CD4-positive, alpha-beta T cell treated with Interleukin-6 at 100 ng/mL for 8 hours (primary cell): ENCODE results near the gene EFNA3.

Experiments
- DNase-seq: peaks from one replicate; pipeline ENCODE4 v3.0.0-alpha.2; 2020; ENCODE audit warnings: mixed read lengths, low spot score

Gene EFNA3

DNA sequence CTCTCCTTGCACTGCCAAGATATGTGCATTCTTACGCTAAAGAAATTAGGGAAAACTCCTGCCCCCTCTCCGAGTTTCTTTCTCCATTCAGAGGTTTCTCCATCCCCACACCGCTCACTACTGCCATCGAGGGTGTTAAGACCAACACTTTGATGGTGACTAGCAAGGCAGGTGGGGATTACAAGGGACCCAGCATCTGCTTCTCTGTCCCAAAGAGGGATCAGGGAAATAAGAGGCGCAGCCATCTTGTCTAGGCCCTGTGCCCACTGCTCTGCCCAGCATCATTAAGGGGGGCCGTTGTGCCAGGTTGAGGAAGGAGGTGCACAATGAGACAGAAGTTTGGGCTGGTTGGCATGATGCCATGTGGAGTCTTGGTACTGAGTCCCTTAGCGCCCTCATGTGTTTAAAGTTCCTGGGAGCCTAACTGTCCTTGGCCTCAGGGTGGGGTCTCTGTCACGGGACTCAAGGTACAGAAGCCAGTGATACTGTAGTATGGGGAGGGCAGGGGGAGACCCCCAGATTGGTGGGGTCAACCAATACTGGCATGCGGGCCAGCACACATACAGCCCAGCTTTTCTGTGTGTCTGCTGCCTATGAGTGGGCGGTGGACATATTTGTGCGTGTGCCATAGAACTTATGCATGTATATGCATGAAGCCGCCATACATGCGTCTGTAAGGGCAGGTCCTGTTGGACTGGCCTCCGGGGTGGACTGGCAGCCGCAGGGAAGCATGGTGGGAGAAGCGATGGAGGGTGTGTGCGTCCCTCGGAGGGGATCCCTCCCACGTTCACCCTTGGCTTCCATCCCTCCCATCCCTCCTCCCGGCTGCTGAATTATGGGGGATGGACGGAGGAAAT is 5.5 kb downstream of the EFNA3 start:
- DNase-seq, result no peak

DNA sequence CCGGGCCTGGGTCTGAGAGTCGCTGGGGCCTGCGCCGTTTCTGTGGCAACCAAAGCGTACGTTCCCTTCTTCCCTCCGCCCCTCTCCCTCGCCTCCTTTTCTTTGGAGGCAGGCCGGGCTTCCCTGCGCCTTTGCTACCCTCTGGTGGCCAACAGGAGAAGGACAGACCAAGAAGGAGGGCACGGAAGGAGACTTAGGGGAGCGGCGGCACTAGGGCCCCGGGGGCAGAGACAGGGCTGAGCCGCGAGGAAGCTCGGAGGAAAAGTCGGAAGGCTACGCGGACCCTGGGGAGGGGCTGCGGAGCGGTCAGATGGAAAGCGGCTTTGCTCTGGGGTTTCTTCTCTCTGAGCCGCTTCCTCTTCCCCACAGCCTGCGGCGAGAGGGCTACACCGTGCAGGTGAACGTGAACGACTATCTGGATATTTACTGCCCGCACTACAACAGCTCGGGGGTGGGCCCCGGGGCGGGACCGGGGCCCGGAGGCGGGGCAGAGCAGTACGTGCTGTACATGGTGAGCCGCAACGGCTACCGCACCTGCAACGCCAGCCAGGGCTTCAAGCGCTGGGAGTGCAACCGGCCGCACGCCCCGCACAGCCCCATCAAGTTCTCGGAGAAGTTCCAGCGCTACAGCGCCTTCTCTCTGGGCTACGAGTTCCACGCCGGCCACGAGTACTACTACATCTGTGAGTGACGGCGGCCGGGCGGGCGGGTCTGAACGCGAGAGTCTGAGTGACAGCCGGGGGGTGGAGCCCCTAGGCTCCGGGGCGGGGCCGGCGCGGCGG is 6.3 kb downstream of the EFNA3 start:
- DNase-seq, result peak; percentile 90

DNA sequence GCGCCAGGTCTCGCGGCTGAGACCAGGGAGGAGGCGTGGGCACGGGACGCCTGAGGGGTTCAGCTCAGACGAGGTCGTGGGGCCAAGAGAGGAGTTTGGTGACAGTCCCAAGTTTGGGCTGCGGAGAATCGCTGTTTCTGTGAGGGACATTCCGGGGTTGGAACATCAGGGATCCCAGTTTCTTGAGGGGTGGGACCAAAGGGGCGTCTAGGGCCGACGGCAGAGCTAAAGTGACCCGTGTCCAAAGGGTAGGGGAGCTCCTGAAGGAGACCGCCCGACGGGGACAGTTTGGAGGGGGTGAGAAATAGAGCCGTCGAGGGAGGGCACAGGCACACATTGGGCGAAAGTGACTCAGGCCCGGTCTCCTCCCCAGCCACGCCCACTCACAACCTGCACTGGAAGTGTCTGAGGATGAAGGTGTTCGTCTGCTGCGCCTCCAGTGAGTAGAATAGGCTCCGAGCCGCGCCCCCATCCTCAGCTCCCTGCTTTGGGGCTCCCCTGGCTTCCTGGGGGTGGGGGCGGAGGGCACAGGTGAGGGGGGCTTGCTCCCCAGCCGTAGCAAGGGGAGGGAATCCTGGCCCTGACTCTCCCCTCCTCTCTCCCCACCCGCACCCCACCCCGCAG is 7.0 kb downstream of the EFNA3 start:
- peak; percentile 67 for DNase-seq

DNA sequence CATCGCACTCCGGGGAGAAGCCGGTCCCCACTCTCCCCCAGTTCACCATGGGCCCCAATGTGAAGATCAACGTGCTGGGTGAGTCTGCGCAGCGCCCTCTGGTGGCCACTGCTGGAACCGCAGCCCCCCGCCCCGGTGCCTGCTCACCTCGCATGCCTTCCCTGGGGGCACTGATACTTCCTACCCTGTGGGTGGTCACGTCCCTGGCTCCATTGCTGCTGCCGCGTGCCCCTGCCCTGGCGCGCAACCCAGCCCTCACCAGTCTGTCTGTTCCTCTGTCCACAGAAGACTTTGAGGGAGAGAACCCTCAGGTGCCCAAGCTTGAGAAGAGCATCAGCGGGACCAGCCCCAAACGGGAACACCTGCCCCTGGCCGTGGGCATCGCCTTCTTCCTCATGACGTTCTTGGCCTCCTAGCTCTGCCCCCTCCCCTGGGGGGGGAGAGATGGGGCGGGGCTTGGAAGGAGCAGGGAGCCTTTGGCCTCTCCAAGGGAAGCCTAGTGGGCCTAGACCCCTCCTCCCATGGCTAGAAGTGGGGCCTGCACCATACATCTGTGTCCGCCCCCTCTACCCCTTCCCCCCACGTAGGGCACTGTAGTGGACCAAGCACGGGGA is 7.6 kb downstream of the EFNA3 start:
- DNase-seq, result peak; percentile 69

DNA sequence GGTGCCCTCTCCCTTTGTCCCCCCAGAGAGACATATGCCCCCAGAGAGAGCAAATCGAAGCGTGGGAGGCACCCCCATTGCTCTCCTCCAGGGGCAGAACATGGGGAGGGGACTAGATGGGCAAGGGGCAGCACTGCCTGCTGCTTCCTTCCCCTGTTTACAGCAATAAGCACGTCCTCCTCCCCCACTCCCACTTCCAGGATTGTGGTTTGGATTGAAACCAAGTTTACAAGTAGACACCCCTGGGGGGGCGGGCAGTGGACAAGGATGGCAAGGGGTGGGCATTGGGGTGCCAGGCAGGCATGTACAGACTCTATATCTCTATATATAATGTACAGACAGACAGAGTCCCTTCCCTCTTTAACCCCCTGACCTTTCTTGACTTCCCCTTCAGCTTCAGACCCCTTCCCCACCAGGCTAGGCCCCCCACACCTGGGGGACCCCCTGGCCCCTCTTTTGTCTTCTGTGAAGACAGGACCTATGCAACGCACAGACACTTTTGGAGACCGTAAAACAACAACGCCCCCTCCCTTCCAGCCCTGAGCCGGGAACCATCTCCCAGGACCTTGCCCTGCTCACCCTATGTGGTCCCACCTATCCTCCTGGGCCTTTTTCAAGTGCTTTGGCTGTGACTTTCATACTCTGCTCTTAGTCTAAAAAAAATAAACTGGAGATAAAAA is 8.4 kb downstream of the EFNA3 start:
- DNase-seq, result no peak

DNA sequence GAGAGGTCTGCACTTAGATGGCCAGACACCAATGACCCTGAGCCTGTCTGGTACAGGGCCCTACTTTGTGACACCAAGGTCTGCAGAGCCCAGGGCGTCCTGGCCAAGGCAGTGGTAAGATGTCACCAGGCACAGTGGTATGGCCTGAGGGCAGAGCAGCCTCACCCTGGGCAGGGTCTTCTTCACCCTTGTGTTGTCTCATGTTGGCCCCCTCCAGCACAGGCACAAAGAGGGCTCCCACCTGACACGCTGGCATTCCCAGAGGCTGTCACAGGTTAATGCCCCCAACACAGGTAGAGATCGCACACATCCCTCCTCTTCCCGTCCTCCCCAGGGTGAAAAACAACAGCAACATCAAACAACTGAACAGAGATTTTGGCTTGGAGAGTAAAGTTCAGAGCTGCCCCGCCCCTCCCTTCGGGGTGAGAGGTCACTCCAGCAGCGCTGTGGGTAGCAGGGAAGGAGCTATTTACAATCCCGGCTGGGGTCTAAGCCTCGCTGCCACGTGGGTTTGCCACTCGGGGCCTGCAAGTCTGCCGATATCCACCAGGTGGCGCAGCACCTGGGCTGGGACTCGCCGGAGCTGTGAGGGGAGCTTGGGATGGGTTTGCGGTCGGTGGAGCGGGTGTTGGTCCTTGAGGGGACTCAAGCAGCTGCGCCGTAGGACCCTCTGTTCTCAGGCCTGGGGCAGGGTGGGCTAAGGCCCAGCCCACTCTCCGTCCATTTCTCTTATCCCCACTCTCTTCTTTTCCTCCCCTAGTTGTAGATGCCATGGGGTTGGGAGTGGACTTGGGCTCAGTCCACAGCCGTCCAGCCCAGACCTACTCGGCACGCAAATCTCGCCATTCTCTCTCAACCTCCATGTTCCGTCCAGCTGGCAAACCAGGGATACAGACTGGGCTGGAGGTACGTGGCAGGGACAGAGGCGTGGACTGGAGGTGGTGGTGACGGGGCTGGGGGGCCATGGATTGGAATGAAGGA is 12.7 kb downstream of the EFNA3 start:
- peak; percentile 75 for DNase-seq

DNA sequence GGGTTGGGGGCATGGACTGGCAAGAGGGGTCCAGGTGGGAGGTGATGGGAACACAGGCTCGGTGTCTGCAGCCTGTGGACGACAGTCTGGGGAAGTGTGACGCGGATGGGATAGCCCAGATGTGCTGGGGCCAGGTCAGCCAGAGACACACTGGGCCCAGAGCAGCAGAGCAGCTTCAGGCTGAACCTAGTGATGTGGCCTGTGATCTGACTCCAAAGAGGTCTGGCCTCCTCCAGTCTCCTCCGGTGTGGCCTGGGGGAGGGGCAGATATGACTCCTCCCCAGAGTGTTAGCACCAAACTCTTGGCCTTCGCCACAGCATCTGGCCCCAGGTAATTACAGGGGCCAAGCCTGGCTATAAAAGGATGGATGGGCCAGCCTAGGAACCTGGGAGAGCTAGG is 13.5 kb downstream of the EFNA3 start:
- DNase-seq, result no peak

DNA sequence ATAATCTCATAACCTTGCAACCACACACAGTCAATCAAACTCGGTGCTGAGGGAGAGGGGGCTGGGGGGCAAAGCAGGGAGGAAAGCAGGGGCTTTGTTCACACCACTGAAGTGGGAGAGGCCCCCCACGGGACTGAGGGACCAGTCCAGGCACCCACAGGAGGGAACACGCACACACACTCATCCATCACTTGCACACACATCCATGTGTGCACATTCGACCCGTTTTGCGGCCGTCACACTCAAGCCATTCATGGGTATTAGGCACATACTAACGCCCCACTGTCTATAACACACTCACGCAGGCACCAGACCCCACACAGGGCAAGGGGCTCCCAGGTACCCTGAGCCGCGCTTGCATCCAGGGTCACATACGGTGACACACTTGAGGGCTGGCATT is 14.0 kb downstream of the EFNA3 start:
- no peak for DNase-seq

DNA sequence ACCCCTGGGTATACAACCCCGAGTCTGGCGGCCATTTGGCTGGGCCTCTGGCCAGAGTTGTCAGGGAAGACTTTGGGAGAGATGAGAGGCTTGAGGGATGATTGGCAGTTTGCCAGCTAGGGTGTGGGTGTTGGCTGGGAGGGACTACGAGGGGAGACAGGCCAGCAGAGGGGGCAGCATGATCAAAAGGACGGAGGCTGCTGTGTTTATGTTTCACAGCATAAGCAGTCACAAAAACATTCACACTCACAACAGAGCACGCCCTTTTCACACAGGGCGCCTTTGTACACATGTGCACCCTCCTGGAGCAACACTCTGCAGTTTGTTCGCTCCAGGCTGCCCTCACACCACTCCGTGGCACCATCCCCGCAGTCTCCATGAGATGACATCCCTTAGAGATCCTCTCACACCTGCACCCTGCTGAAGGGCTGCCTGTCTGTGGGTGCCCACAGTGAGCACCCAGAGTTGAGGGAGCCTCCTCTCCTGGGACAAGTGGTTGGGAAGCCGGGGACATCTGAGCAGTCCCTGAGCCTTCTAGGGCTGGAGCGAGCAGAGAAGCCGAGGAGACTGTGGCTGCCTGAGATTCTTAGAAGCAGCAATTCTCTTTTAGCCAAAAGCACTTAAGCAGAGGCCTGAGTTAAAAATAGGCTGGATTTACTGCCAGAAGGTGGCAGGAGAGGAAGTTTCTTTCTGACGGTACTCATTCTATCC is 15.4 kb downstream of the EFNA3 start:
- no peak for DNase-seq

DNA sequence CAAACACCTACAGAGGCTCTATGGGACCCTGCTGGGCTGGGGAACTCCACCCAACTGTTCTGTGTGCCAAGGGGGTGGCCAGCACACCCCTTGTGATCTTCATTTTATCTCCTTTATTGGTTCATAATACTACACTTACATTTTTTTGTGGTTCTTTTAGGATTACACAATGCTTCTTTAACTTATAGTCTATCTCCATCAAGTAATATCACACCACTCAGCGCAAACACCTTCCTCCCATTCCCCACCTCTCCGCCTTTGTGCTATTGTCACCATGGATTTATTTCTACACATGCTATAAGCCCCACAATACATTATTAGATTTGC is 15.9 kb downstream of the EFNA3 start:
- DNase-seq, result no peak

DNA sequence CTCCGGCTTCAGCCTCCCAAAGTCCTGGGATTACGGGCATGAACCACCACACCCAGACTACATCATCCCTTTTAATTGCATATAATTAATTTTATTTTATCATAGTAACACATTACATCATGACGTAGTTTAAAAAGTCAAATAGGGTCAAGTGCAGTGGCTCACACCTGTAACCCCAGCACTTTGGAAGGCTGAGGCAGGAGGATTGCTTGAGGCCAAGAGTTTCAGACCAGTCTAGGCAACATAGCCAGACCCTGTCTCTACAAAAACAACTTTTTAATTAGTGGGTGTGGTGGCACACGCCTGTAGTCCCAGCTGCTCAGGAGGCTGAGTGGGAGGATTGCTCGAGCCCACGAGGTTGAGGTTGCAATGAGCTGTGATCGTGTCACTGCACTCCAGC is 20.7 kb downstream of the EFNA3 start:
- no peak for DNase-seq

DNA sequence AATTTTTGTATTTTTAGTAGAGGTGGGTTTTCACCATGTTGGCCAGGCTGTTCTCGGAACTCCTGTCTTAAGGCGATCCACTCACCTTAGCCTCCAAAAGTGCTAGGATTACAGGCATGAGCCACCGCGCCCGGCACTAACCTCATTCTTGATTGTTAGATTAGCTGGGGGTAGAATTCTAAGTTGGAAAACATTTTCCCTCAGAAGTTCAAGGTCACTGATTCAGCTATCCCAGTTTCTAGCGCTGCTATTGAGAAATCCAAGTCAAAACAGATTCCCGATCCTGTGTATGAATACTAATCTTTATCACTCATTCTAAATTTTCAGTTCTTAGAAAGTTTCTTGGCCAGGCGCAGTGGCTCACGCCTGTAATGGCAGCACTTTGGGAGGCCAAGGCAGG is 24.7 kb downstream of the EFNA3 start:
- DNase-seq, result no peak

DNA sequence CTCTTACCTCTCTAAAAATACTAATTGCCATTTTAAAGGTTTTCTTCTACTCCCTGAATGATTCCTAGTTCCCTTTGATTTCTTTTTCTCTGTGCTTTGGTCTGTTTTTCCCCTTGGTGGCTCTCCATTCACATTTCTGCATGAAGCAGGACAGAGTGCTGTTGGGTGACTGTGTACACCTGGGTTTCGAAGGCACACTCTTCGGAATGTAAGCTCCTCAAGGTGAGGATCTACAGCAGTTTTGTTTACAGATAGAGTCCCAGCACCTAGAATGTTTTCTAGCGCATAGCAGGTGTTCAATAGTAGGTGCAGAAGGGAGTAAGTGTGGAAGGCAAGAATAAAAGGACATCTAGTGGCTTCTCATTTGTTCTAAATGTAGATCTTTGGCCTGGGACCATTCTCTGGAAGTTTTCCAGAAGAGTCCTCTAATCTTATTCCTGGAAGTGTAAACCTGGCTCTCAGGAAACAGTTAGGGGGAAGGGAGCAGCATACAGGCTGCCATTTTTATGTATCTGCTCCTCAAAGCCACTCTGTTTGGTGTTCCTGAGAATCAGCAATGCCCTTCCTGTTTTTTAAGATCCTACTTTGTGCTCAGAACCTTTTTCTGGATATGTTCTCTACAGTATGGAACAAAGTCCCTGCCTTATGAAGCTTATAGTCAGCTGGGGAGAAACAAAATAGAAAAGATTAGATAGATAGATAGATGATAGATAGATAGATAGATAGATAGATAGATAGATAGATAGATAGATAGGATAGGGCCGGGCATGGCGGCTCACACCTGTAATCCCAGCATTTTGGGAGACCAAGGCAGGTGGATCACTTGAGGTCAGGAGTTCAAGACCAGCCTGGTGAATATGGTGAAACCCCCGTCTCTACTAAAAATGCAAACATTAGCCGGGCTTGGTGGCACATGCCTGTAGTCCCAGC is 26.2 kb downstream of the EFNA3 start:
- no peak for DNase-seq

DNA sequence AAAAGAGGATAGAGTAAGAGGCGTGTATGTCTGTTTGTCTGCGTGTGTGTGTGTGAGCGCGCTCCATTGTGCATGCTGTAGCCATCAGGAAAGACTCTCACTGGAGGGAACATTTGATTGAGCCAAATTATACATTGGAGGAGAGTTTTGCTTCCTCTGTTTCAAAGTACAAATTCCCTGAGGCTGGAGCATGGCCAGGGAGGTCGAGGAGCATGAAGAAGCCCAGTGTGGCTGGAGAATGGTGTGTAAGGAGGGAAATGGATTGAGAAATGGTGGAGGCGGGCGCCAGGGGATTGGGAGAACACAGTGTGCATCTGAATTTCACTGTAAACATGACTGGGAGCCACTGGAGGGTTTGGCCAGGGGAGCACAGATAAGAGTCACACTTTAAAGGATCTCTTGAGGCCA is 27.0 kb downstream of the EFNA3 start:
- no peak for DNase-seq

DNA sequence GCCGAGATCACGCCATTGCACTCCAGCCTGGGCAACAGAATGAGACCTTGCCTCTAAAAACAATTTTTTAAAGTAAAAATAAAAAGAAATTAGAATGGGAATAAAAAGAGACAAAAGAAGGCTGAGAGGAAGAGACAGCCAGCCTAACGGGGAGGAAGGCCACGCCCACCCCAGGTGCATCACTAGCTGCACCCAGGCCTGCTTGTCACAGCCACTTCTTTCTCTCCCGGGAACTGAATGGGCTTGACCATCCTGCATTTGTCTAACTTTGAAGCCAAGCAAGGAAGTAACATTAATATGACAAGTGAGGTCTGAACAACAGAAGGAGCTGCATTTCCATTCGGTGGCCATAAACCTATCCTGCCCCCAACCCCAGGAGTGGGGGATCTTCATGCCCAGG is 28.2 kb downstream of the EFNA3 start:
- no peak for DNase-seq

DNA sequence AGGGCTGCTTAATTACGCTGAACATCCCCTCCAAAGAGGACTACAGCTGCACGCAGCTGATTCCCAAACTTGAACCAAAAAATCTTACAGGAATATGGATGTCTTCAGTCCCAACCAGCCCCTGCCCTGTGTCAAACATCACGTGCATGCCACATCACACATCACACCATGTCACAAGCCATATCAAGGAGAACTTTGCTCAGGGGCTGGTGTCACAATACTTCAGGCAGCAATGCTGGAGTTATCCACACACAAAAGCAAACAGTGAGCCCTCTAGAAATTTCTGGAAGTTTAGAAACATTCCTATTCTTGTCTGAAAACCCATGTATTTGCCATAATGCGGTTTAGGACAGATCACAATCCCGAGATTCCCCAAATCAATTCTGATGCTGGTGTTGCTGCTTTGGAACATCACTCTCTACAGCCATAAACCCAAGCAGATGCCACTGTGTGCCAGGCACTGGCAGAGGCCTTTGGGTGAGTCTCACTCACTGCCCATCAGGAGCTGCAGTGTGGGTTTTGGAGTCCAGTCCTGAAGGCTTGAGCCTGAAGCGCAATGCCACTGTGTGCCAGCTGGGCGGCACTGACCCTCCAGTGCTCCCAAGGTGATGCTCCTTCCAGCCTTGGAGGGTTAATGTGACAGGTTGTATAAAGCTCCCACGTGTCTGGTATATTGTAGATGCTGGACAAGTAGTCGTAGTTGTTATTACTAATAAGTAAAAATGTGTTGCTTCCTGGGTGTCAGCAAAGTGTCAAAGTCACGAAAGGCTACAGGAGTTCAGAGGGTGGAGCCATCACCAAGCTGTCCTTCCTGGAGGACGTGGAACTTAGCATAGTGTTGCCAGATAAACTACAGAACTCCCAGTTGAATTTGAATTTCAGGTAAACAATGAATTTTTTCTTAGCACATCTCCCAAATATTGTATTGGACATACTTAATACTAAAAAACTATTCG is 28.9 kb downstream of the EFNA3 start:
- no peak for DNase-seq

DNA sequence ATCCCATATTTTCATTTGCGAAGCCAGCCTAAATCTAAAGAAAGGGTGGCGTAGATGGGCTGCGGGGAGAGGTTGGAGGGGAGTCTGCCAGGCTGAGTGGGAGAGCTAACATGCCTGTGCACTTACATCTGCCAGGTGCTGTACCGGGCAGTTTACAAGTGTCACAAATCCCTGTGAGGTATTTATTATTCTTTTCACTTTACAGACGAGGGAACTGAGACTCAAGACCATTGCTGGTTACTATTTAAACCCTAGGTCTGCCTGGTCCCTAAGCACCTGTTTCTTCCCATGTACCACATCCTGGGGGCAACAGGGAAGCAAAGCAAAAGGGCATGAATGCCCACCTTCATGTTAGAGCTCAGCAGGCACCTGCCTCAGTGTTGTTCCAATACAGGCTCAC is 29.7 kb downstream of the EFNA3 start:
- DNase-seq, result no peak

DNA sequence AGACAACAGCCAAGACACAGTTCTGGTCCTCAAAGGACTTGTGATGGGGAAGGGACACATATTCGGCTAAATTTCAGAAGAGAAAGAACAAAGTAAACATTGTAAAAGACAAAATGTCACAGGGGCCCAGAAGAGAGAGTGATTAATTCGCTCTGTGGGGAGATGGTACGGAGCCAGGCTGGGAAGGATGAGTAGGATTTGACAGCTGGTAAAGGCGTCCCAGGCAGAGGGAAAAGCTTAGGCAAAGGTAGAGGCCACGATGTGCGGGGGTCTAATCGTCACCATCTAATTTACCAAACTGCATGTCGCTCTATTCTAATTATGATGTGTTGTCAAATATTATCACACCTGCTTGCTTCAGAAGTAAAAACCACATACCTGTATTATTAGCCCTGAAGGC is 31.7 kb downstream of the EFNA3 start:
- no peak for DNase-seq
